Measurements from ENCODE around the gene EXOG. TPM values are rescaled to one million over a fixed set of nuclear protein-coding genes. Genes with fewer than 3 reads are reported as not detected.

EXOG gene
- total RNA-seq, 6 donors from 2014 or later: 10.0 to 34.6 (median 13.2) TPM

GRCh38 chr3:38490281-38491030 lies 5.7 kb upstream of the EXOG start:
- H3K27ac ChIP-seq: no peak overlapping the region
- 84 to 90% methylated on average over 11 of the region's 11 CpGs for WGBS, 2 donors
- H3K9me3 ChIP-seq: no peaks in the 10 kb centered on the region
- no peaks in the 10 kb centered on the region for H3K4me1 ChIP-seq
- ATAC-seq (ENCODE audit: low FRiP score in 2 of 2) (no peak), DNase-seq (no peak)
- H3K27me3 ChIP-seq: no peaks in the 10 kb centered on the region
- no peak overlapping the region for H3K4me3 ChIP-seq
- TF ChIP-seq POLR2AphosphoS5 (IDR thresholded peaks at IDR 0.05) (no peak), EP300 (IDR thresholded peaks at IDR 0.05) (no peak), POLR2A (IDR thresholded peaks at IDR 0.05) (no peak)
- TF ChIP-seq, protein P1, sequence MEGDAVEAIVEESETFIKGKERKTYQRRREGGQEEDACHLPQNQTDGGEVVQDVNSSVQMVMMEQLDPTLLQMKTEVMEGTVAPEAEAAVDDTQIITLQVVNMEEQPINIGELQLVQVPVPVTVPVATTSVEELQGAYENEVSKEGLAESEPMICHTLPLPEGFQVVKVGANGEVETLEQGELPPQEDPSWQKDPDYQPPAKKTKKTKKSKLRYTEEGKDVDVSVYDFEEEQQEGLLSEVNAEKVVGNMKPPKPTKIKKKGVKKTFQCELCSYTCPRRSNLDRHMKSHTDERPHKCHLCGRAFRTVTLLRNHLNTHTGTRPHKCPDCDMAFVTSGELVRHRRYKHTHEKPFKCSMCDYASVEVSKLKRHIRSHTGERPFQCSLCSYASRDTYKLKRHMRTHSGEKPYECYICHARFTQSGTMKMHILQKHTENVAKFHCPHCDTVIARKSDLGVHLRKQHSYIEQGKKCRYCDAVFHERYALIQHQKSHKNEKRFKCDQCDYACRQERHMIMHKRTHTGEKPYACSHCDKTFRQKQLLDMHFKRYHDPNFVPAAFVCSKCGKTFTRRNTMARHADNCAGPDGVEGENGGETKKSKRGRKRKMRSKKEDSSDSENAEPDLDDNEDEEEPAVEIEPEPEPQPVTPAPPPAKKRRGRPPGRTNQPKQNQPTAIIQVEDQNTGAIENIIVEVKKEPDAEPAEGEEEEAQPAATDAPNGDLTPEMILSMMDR (IDR thresholded peaks at IDR 0.05): no peak
- peaks cover 0 to 4% (median 0%) of the 10 kb centered on the region in 4 donors for H3K36me3 ChIP-seq

- 79 to 80% methylated on average over 6 of the region's 6 CpGs for WGBS, 2 donors
- Histone ChIP-seq H3K4me1 (no peaks in the 10 kb centered on the region), H3K9me3 (no peaks in the 10 kb centered on the region), H3K36me3 (peaks cover 0 to 4% (median 0%) of the 10 kb centered on the region in 4 donors), H3K27me3 (no peaks in the 10 kb centered on the region), H3K27ac (no peak overlapping the region), H3K4me3 (no peak overlapping the region)
- DNase-seq (no peak), ATAC-seq (ENCODE audit: low FRiP score in 2 of 2) (no peak)
- TF ChIP-seq, protein P1 (IDR thresholded peaks at IDR 0.05): no peak
- TF ChIP-seq POLR2A (IDR thresholded peaks at IDR 0.05) (no peak), EP300 (IDR thresholded peaks at IDR 0.05) (no peak), POLR2AphosphoS5 (IDR thresholded peaks at IDR 0.05) (no peak)
These were observed 4.9 kb upstream of the EXOG start for GRCh38 chr3:38491215-38491614.

DNA sequence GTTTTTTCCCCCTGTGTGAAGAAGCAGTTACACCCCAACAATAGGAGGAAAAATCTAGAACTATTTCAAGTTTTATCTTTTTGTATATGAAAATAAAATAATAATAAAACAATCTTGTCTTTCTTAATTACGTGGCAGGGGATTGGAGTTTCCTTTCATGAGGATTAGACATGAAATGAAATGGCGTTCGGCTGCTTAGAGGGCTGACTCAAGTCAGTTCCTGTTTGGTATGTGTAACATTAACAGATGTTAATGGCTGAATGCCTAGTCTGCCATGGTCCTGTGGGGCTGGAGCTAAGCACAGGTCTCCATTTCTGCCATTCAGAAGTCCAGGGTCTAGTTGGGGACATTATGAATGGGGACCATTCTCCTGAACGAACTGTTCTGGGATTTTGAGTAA lies 3.1 kb upstream of the EXOG start:
- WGBS, 2 donors: 60 to 70% methylated on average over 4 of the region's 4 CpGs
- TF ChIP-seq, protein P1 (IDR thresholded peaks at IDR 0.05): no peak
- TF ChIP-seq EP300 (IDR thresholded peaks at IDR 0.05) (no peak), POLR2AphosphoS5 (IDR thresholded peaks at IDR 0.05) (no peak), POLR2A (IDR thresholded peaks at IDR 0.05) (no peak)
- no peaks in the 10 kb centered on the region for H3K27me3 ChIP-seq
- no peak for ATAC-seq (ENCODE audit: low FRiP score in 2 of 2)
- H3K4me3 ChIP-seq: no peak overlapping the region
- no peak for DNase-seq
- H3K27ac ChIP-seq: no peak overlapping the region
- H3K9me3 ChIP-seq: no peaks in the 10 kb centered on the region
- no peaks in the 10 kb centered on the region for H3K36me3 ChIP-seq
- peaks cover 0 to 8% (median 6%) of the 10 kb centered on the region in 4 donors for H3K4me1 ChIP-seq

DNA sequence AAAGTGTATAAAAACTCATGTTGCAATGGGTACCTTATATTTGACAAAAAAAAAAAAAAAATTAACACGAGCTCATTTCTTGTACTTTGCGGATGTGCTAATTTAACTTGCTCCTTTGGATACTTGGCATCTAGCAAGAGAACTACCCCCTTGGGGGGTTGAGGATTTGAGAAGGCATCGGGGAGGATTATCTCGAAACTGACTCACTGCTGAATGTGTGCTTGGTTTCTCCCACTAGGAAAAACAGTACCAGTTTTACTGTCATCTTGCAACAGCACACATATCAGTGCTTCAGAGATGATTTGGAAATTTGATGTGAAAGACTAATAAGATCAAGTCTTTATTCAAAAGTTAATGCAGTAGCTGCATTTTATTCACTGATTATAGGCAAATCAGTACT lies 891 bp downstream of the EXOG start:
- Histone ChIP-seq H3K4me3 (peak overlapping the region in 3 of 4 donors; percentile 63 to 71 (median 64)), H3K27ac (no peak overlapping the region)
- no peak for ATAC-seq (ENCODE audit: low FRiP score in 2 of 2)

More for the DNA sequence above, 891 bp downstream of the EXOG start:
- no peaks in the 10 kb centered on the region for H3K27me3 ChIP-seq
- WGBS, 2 donors: 60 to 65% methylated on average over 4 of the region's 4 CpGs
- H3K4me1 ChIP-seq: peaks cover 0 to 8% (median 6%) of the 10 kb centered on the region in 4 donors
- no peaks in the 10 kb centered on the region for H3K9me3 ChIP-seq
- TF ChIP-seq POLR2AphosphoS5 (IDR thresholded peaks at IDR 0.05) (no peak), EP300 (IDR thresholded peaks at IDR 0.05) (no peak), POLR2A (IDR thresholded peaks at IDR 0.05) (no peak)
- TF ChIP-seq, protein P1 (IDR thresholded peaks at IDR 0.05): no peak
- no peak for DNase-seq
- H3K36me3 ChIP-seq: peaks cover 0 to 8% (median 5%) of the 10 kb centered on the region in 4 donors

Data from upper lobe of left lung (tissue), 6 donors.